ENCODE results near the gene PLXDC2. TPM values are rescaled to one million over a fixed set of nuclear protein-coding genes. Genes with fewer than 3 reads are reported as not detected.

PLXDC2 gene
- total RNA-seq, 5 donors from 2014 or later (not counting 1 experiment from before 2014, with no cell fraction given): 0.49 to 1.1 (median 0.56) TPM

- ATAC-seq (replicated peaks in 1 of 4): no peak
- Mint-ChIP-seq H3K36me3 (no peaks in the 10 kb centered on the region), H3K9me3 (peaks cover 4 to 13% (median 5%) of the 10 kb centered on the region in 3 donors), H3K4me3 (no peak overlapping the region), H3K4me1 (no peaks in the 10 kb centered on the region), H3K27ac (no peak overlapping the region), H3K27me3 (no peaks in the 10 kb centered on the region)
- ChIA-PET POLR2A (no interaction called here), CTCF (no interaction called here)
- 80% methylated on average over 2 of the region's 4 CpGs for WGBS (ENCODE audit: insufficient coverage)
- Histone ChIP-seq H3K27ac (ENCODE audit: low read length) (no peak overlapping the region), H3K4me3 (ENCODE audit: control insufficient read depth in 1 of 2, extremely low read depth in 1 of 2, low read length in 1 of 2) (no peak overlapping the region), H3K36me3 (ENCODE audit: control insufficient read depth in 2 of 2, extremely low read depth in 1 of 2, insufficient read depth in 1 of 2, low read length in 1 of 2) (no peaks in the 10 kb centered on the region), H3K27me3 (replicated peaks in 1 of 2; ENCODE audit: control insufficient read depth in 2 of 2, extremely low read depth in 1 of 2, insufficient read depth in 2 of 2, low read length in 1 of 2) (no peaks in the 10 kb centered on the region), H3K9me3 (no peaks in the 10 kb centered on the region), H3K4me1 (ENCODE audit: control insufficient read depth in 1 of 2, extremely low read depth in 1 of 2, insufficient read depth in 2 of 2, low read length in 2 of 2) (no peaks in the 10 kb centered on the region)
- no peak for DNase-seq
Measured at GRCh38 chr10:19918794-19919193, 102.6 kb downstream of the PLXDC2 start.

DNA sequence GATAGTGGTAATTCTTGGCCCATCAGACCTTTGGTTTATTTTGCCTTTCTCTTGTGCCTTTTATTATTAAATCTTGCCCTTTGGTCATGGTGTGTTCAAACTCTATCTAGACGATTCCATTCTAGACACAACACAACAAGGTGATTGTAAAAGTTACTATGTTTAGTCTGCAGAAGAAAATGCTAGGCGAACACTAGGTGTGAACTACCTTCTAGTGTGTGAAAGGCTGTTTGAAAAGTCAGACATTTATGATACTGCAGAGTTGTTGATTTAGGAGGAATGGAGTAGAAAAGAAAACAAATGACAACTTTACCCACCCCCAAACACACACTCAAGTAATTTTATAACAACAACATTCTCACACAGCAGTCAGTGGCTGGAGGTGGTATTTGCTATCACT is 103.4 kb downstream of the PLXDC2 start:
- ChIA-PET CTCF (no interaction called here), POLR2A (no interaction called here)
- H3K4me1 Mint-ChIP-seq: no peaks in the 10 kb centered on the region
- no peak overlapping the region for H3K27ac ChIP-seq (ENCODE audit: low read length)
- ATAC-seq (replicated peaks in 1 of 4) (no peak), DNase-seq (no peak)
- H3K4me1 ChIP-seq (ENCODE audit: control insufficient read depth in 1 of 2, extremely low read depth in 1 of 2, insufficient read depth in 2 of 2, low read length in 2 of 2): no peaks in the 10 kb centered on the region
- H3K27me3 Mint-ChIP-seq: no peaks in the 10 kb centered on the region
- peaks cover 2 to 13% (median 4%) of the 10 kb centered on the region in 3 donors for H3K9me3 Mint-ChIP-seq
- no CpG with 5 or more reads among the region's 2 CpGs for WGBS (ENCODE audit: insufficient coverage)
- H3K9me3 ChIP-seq: no peaks in the 10 kb centered on the region
- no peaks in the 10 kb centered on the region for H3K36me3 Mint-ChIP-seq
- H3K4me3 Mint-ChIP-seq: no peak overlapping the region
- no peaks in the 10 kb centered on the region for H3K27me3 ChIP-seq (replicated peaks in 1 of 2; ENCODE audit: control insufficient read depth in 2 of 2, extremely low read depth in 1 of 2, insufficient read depth in 2 of 2, low read length in 1 of 2)
- no peak overlapping the region for H3K4me3 ChIP-seq (ENCODE audit: control insufficient read depth in 1 of 2, extremely low read depth in 1 of 2, low read length in 1 of 2)
- no peak overlapping the region for H3K27ac Mint-ChIP-seq
- no peaks in the 10 kb centered on the region for H3K36me3 ChIP-seq (ENCODE audit: control insufficient read depth in 2 of 2, extremely low read depth in 1 of 2, insufficient read depth in 1 of 2, low read length in 1 of 2)

GRCh38 chr10:19920075-19920726 is 104.0 kb downstream of the PLXDC2 start:
- H3K36me3 Mint-ChIP-seq: no peaks in the 10 kb centered on the region
- no peak for ATAC-seq (replicated peaks in 1 of 4)
- CTCF ChIA-PET: no interaction called here

GRCh38 chr10:19921300-19922140 is 105.3 kb downstream of the PLXDC2 start:
- WGBS (ENCODE audit: insufficient coverage): 85% methylated on average over 10 of the region's 13 CpGs
- no peaks in the 10 kb centered on the region for H3K36me3 Mint-ChIP-seq
- DNase-seq (no peak), ATAC-seq (replicated peaks in 1 of 4) (no peak)
- ChIA-PET CTCF (no interaction called here), POLR2A (no interaction called here)
- no peaks in the 10 kb centered on the region for H3K9me3 ChIP-seq
- no peaks in the 10 kb centered on the region for H3K27me3 Mint-ChIP-seq
- H3K27ac ChIP-seq (ENCODE audit: low read length): no peak overlapping the region
- no peak overlapping the region for H3K4me3 ChIP-seq (ENCODE audit: control insufficient read depth in 1 of 2, extremely low read depth in 1 of 2, low read length in 1 of 2)
- H3K27ac Mint-ChIP-seq: no peak overlapping the region
- H3K9me3 Mint-ChIP-seq: peaks cover 0 to 8% (median 0%) of the 10 kb centered on the region in 3 donors
- no peaks in the 10 kb centered on the region for H3K4me1 ChIP-seq (ENCODE audit: control insufficient read depth in 1 of 2, extremely low read depth in 1 of 2, insufficient read depth in 2 of 2, low read length in 2 of 2)
- no peaks in the 10 kb centered on the region for H3K27me3 ChIP-seq (replicated peaks in 1 of 2; ENCODE audit: control insufficient read depth in 2 of 2, extremely low read depth in 1 of 2, insufficient read depth in 2 of 2, low read length in 1 of 2)
- H3K4me3 Mint-ChIP-seq: no peak overlapping the region
- no peaks in the 10 kb centered on the region for H3K36me3 ChIP-seq (ENCODE audit: control insufficient read depth in 2 of 2, extremely low read depth in 1 of 2, insufficient read depth in 1 of 2, low read length in 1 of 2)
- no peaks in the 10 kb centered on the region for H3K4me1 Mint-ChIP-seq

More at GRCh38 chr10:19920075-19920726, 104.0 kb downstream of the PLXDC2 start:
- Histone ChIP-seq H3K4me1 (ENCODE audit: control insufficient read depth in 1 of 2, extremely low read depth in 1 of 2, insufficient read depth in 2 of 2, low read length in 2 of 2) (no peaks in the 10 kb centered on the region), H3K36me3 (ENCODE audit: control insufficient read depth in 2 of 2, extremely low read depth in 1 of 2, insufficient read depth in 1 of 2, low read length in 1 of 2) (no peaks in the 10 kb centered on the region), H3K4me3 (ENCODE audit: control insufficient read depth in 1 of 2, extremely low read depth in 1 of 2, low read length in 1 of 2) (no peak overlapping the region), H3K9me3 (no peaks in the 10 kb centered on the region), H3K27me3 (replicated peaks in 1 of 2; ENCODE audit: control insufficient read depth in 2 of 2, extremely low read depth in 1 of 2, insufficient read depth in 2 of 2, low read length in 1 of 2) (no peaks in the 10 kb centered on the region), H3K27ac (ENCODE audit: low read length) (no peak overlapping the region)
- no peak overlapping the region for H3K4me3 Mint-ChIP-seq
- H3K27ac Mint-ChIP-seq: no peak overlapping the region
- POLR2A ChIA-PET: no interaction called here
- no peak for DNase-seq
- H3K4me1 Mint-ChIP-seq: no peaks in the 10 kb centered on the region
- peaks cover 0 to 9% (median under 1%) of the 10 kb centered on the region in 3 donors for H3K9me3 Mint-ChIP-seq
- no peaks in the 10 kb centered on the region for H3K27me3 Mint-ChIP-seq
- WGBS (ENCODE audit: insufficient coverage): 83% methylated on average over 4 of the region's 4 CpGs

GRCh38 chr10:19922236-19922963 is 106.2 kb downstream of the PLXDC2 start:
- Histone ChIP-seq H3K36me3 (ENCODE audit: control insufficient read depth in 2 of 2, extremely low read depth in 1 of 2, insufficient read depth in 1 of 2, low read length in 1 of 2) (no peaks in the 10 kb centered on the region), H3K4me1 (ENCODE audit: control insufficient read depth in 1 of 2, extremely low read depth in 1 of 2, insufficient read depth in 2 of 2, low read length in 2 of 2) (no peaks in the 10 kb centered on the region), H3K4me3 (ENCODE audit: control insufficient read depth in 1 of 2, extremely low read depth in 1 of 2, low read length in 1 of 2) (no peak overlapping the region), H3K9me3 (no peaks in the 10 kb centered on the region), H3K27me3 (replicated peaks in 1 of 2; ENCODE audit: control insufficient read depth in 2 of 2, extremely low read depth in 1 of 2, insufficient read depth in 2 of 2, low read length in 1 of 2) (no peaks in the 10 kb centered on the region), H3K27ac (ENCODE audit: low read length) (no peak overlapping the region)
- H3K27me3 Mint-ChIP-seq: no peaks in the 10 kb centered on the region
- ATAC-seq (replicated peaks in 1 of 4) (no peak), DNase-seq (no peak)
- H3K4me1 Mint-ChIP-seq: no peaks in the 10 kb centered on the region
- ChIA-PET POLR2A (no interaction called here), CTCF (no interaction called here)
- peaks cover 0 to 8% (median 0%) of the 10 kb centered on the region in 3 donors for H3K9me3 Mint-ChIP-seq
- no peaks in the 10 kb centered on the region for H3K36me3 Mint-ChIP-seq
- H3K4me3 Mint-ChIP-seq: no peak overlapping the region
- WGBS (ENCODE audit: insufficient coverage): 100% methylated on average over 3 of the region's 3 CpGs
- no peak overlapping the region for H3K27ac Mint-ChIP-seq

DNA sequence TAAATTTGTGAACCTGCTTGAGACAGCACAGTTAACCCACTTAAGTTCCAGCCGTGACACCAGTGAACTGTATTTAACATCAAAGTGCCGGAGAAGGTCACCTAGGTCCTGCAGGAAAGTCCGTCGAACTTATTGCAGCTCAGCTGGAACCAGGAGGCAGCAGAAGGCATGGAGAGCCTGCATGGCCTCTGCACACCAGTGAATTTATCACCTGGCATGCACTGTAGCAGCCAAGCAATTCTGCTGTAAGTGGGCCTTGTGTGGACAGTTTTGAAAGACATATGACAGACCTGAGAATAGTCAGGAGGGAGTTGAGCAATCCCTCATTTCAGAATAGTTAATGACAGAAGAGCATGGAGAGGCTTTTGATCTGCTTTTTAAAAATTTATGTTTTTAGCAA is 108.8 kb downstream of the PLXDC2 start:
- ChIA-PET CTCF (no interaction called here), POLR2A (no interaction called here)
- no peaks in the 10 kb centered on the region for H3K27me3 Mint-ChIP-seq
- no peaks in the 10 kb centered on the region for H3K9me3 ChIP-seq
- H3K27me3 ChIP-seq (replicated peaks in 1 of 2; ENCODE audit: control insufficient read depth in 2 of 2, extremely low read depth in 1 of 2, insufficient read depth in 2 of 2, low read length in 1 of 2): no peaks in the 10 kb centered on the region
- H3K36me3 ChIP-seq (ENCODE audit: control insufficient read depth in 2 of 2, extremely low read depth in 1 of 2, insufficient read depth in 1 of 2, low read length in 1 of 2): no peaks in the 10 kb centered on the region
- DNase-seq (no peak), ATAC-seq (replicated peaks in 1 of 4) (no peak)
- WGBS (ENCODE audit: insufficient coverage): 83% methylated on average over 4 of the region's 4 CpGs
- H3K4me1 Mint-ChIP-seq: no peaks in the 10 kb centered on the region
- H3K4me3 Mint-ChIP-seq: no peak overlapping the region
- H3K4me1 ChIP-seq (ENCODE audit: control insufficient read depth in 1 of 2, extremely low read depth in 1 of 2, insufficient read depth in 2 of 2, low read length in 2 of 2): no peaks in the 10 kb centered on the region
- H3K27ac ChIP-seq (ENCODE audit: low read length): no peak overlapping the region
- no peak overlapping the region for H3K4me3 ChIP-seq (ENCODE audit: control insufficient read depth in 1 of 2, extremely low read depth in 1 of 2, low read length in 1 of 2)
- no peaks in the 10 kb centered on the region for H3K36me3 Mint-ChIP-seq
- no peak overlapping the region for H3K27ac Mint-ChIP-seq
- peaks cover 0 to 4% (median 3%) of the 10 kb centered on the region in 3 donors for H3K9me3 Mint-ChIP-seq

Measured in T-cell (primary cell).